ENCODE data around the gene ARL4A.

Gene ARL4A

DNA sequence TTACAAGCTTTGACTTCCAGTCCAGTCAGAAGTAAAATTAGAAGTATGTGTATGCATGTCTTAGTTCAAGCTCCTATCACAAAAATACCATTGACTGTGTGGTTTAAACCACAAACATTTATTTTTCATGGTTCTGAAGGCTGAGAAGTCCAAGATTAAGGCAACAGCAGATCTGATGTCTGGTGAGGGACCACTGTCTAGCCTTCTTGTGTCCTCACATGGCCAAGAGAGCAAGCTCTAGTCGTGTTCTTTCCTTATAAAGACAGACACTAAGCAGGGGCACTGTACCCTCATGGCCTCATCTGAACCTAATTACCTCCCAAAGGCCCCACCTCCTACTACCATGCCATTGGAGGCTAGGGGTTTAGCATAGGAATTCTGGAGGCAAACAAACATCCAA lies 41.3 kb upstream of the ARL4A start:
- Histone ChIP-seq H3K4me1 (ENCODE audit: insufficient read depth, poor library complexity, severe bottlenecking) (peaks cover 30% of the 10 kb centered on the region), H3K27ac (ENCODE audit: poor library complexity, severe bottlenecking) (no peak overlapping the region), H3K36me3 (ENCODE audit: low read depth) (no peaks in the 10 kb centered on the region), H3K4me3 (ENCODE audit: severe bottlenecking) (no peak overlapping the region), H3K9me3 (ENCODE audit: severe bottlenecking) (no peaks in the 10 kb centered on the region), H3K27me3 (ENCODE audit: insufficient read depth, poor library complexity, severe bottlenecking) (no peaks in the 10 kb centered on the region)
- DNase-seq (ENCODE audit: low spot score) (no peak), ATAC-seq (ENCODE audit: low read depth) (no peak)
- TF ChIP-seq, protein P1, sequence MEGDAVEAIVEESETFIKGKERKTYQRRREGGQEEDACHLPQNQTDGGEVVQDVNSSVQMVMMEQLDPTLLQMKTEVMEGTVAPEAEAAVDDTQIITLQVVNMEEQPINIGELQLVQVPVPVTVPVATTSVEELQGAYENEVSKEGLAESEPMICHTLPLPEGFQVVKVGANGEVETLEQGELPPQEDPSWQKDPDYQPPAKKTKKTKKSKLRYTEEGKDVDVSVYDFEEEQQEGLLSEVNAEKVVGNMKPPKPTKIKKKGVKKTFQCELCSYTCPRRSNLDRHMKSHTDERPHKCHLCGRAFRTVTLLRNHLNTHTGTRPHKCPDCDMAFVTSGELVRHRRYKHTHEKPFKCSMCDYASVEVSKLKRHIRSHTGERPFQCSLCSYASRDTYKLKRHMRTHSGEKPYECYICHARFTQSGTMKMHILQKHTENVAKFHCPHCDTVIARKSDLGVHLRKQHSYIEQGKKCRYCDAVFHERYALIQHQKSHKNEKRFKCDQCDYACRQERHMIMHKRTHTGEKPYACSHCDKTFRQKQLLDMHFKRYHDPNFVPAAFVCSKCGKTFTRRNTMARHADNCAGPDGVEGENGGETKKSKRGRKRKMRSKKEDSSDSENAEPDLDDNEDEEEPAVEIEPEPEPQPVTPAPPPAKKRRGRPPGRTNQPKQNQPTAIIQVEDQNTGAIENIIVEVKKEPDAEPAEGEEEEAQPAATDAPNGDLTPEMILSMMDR (IDR thresholded peaks at IDR 0.05; ENCODE audit: poor library complexity, severe bottlenecking) = no peak

DNA sequence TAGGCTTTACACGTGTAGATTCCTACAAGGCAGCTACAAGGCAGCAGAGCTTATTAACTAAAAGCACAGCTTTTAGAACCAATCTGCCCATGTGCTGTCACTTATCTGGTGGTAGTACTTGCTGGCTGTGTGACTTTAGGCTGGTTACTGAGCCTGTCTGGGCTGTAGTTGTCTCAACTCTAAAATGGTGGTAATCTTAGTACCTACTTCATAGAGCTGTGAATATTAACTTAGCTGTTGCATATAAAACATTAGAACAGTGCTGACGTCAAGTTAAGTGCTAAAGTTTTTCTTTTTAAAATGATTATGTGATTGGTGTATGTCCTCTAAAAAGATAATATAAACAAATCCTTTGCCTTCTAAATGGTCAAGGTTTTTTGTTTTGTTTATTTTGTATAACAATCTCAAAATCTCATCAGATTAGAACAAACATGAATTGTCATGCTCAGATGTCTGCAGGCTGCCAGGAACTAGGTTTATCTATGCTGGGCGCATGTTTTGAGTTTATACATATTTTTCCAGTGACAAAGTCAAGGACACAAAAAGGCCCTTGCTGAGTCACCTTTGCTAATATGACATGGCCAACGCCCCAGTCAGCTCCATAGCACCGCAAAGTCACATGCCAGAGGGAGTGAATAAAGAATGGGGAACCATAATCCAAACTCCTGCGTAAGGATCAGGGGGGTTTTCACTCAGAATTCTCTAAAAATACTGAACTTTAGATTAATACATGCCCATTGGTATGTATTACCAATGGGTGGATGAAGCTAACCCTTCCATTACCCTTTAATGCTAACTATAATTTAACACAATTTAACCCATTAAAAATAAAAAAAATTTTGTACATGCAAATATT lies 39.8 kb upstream of the ARL4A start:
- Histone ChIP-seq H3K36me3 (ENCODE audit: low read depth) (no peaks in the 10 kb centered on the region), H3K27me3 (ENCODE audit: insufficient read depth, poor library complexity, severe bottlenecking) (no peaks in the 10 kb centered on the region), H3K27ac (ENCODE audit: poor library complexity, severe bottlenecking) (peak overlapping the region; percentile 35), H3K9me3 (ENCODE audit: severe bottlenecking) (no peaks in the 10 kb centered on the region), H3K4me1 (ENCODE audit: insufficient read depth, poor library complexity, severe bottlenecking) (peaks cover 30% of the 10 kb centered on the region), H3K4me3 (ENCODE audit: severe bottlenecking) (no peak overlapping the region)
- DNase-seq (ENCODE audit: low spot score) (no peak), ATAC-seq (ENCODE audit: low read depth) (peak; percentile 68)
- TF ChIP-seq, protein P1 (IDR thresholded peaks at IDR 0.05; ENCODE audit: poor library complexity, severe bottlenecking) = no peak

DNA sequence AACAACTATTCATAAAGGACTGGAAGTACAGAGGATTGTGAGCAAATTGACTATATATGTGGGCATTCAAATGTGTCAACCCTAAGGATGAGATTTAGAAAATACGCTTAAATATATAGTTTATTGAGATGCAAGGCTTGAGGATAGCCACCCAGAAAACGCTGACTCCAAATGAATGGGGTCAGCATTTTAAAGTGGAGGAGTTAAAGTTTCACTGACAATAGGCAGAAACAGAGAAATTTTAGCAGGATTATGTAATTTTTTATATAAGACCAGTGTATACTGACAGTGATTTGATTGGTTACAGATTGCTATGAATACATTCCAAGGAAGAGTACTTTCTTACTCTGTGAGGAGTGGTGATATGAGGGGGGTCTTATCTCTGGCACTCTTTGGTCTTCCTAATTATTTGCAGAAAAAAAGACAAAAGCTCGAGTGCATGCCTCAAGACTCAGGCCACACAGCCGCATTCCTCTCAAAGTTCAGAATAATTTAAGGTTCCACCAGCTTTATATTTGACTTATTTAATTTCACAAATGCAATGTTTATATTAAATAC lies 38.6 kb upstream of the ARL4A start:
- no peak for ATAC-seq (ENCODE audit: low read depth)
- no peaks in the 10 kb centered on the region for H3K27me3 ChIP-seq (ENCODE audit: insufficient read depth, poor library complexity, severe bottlenecking)
- TF ChIP-seq, protein P1 (IDR thresholded peaks at IDR 0.05; ENCODE audit: poor library complexity, severe bottlenecking) = no peak
- DNase-seq (ENCODE audit: low spot score) = no peak
- H3K9me3 ChIP-seq (ENCODE audit: severe bottlenecking) = no peaks in the 10 kb centered on the region
- peak overlapping the region; percentile 35 for H3K27ac ChIP-seq (ENCODE audit: poor library complexity, severe bottlenecking)
- H3K4me1 ChIP-seq (ENCODE audit: insufficient read depth, poor library complexity, severe bottlenecking) = peaks cover 37% of the 10 kb centered on the region
- no peak overlapping the region for H3K4me3 ChIP-seq (ENCODE audit: severe bottlenecking)
- H3K36me3 ChIP-seq (ENCODE audit: low read depth) = no peaks in the 10 kb centered on the region

DNA sequence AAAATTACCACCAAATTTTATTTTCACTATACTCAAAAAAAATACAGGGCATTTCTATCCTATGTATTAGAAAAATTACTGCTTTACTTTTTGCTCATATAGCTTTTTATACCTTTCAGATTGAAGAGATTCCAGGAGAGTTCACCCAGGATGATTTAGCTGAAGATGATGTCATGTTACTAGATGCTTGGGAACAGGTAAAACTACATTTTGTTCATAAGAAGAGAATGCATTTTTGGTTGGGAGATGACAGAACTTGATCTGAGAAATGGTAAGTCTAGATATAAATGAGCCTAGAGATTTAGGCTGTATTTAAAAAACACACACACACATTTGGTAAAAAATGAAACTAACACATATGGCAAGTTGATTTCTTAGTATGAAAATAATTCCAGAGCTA lies 38.1 kb upstream of the ARL4A start:
- no peak overlapping the region for H3K4me3 ChIP-seq (ENCODE audit: severe bottlenecking)
- H3K4me1 ChIP-seq (ENCODE audit: insufficient read depth, poor library complexity, severe bottlenecking) = peaks cover 39% of the 10 kb centered on the region
- H3K36me3 ChIP-seq (ENCODE audit: low read depth) = no peaks in the 10 kb centered on the region
- H3K27me3 ChIP-seq (ENCODE audit: insufficient read depth, poor library complexity, severe bottlenecking) = no peaks in the 10 kb centered on the region
- no peaks in the 10 kb centered on the region for H3K9me3 ChIP-seq (ENCODE audit: severe bottlenecking)
- DNase-seq (ENCODE audit: low spot score) (no peak), ATAC-seq (ENCODE audit: low read depth) (peak; percentile 48; the same call in 2 of the 3 replicates)
- H3K27ac ChIP-seq (ENCODE audit: poor library complexity, severe bottlenecking) = peak overlapping the region; percentile 35
- TF ChIP-seq, protein P1 (IDR thresholded peaks at IDR 0.05; ENCODE audit: poor library complexity, severe bottlenecking) = no peak

DNA sequence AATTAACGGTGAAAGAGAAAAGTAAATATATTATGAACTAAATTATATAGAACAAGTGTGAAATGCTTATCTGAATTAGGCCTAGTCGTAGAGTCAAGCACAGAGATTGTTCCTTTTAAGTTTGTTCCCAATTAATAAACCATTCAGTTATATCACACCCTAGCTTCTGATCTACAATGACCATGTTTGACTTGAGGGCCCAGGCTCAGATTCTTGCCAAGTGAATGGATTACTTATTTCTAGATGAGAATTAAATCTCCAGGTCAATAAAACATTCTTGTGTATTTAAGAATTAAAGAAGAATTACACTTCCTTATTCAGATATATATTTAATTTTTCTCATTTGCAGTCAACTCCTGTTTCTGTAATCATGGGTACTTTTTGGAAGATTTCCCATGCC lies 37.4 kb upstream of the ARL4A start:
- peaks cover 40% of the 10 kb centered on the region for H3K4me1 ChIP-seq (ENCODE audit: insufficient read depth, poor library complexity, severe bottlenecking)

More for the DNA sequence above, 37.4 kb upstream of the ARL4A start:
- H3K9me3 ChIP-seq (ENCODE audit: severe bottlenecking) = no peaks in the 10 kb centered on the region
- H3K36me3 ChIP-seq (ENCODE audit: low read depth) = no peaks in the 10 kb centered on the region
- H3K4me3 ChIP-seq (ENCODE audit: severe bottlenecking) = no peak overlapping the region
- DNase-seq (ENCODE audit: low spot score) = no peak
- TF ChIP-seq, protein P1 (IDR thresholded peaks at IDR 0.05; ENCODE audit: poor library complexity, severe bottlenecking) = no peak
- no peak overlapping the region for H3K27ac ChIP-seq (ENCODE audit: poor library complexity, severe bottlenecking)
- ATAC-seq (ENCODE audit: low read depth) = no peak
- no peaks in the 10 kb centered on the region for H3K27me3 ChIP-seq (ENCODE audit: insufficient read depth, poor library complexity, severe bottlenecking)

All from RWPE2 (cell line).